ENCODE results near the gene ATP1A2. TPM values are rescaled to one million over a fixed set of nuclear protein-coding genes. Genes with fewer than 3 reads are reported as not detected.

Gene ATP1A2
- total RNA-seq, 1 experiment from 2014 or later = 0.15 TPM

GRCh38 chr1:160137216-160137862 is 21.8 kb downstream of the ATP1A2 start:
- ATAC-seq (no peak), DNase-seq (ENCODE audit: low read depth, low spot score) (no peak)
- Histone ChIP-seq H3K4me1 (ENCODE audit: control insufficient read depth, insufficient read depth, low read length) (no peaks in the 10 kb centered on the region), H3K9me3 (ENCODE audit: control insufficient read depth, insufficient read depth, low read depth, low read length) (no peaks in the 10 kb centered on the region), H3K4me3 (ENCODE audit: low read depth in 2 of 2, low read length in 2 of 2) (no peak overlapping the region), H3K27me3 (ENCODE audit: control insufficient read depth, insufficient read depth, low read length) (0 out of 2 replicates have a peak, but pooled peaks cover 2% of the 10 kb centered on the region), H3K27ac (ENCODE audit: low read length) (no peak overlapping the region), H3K36me3 (ENCODE audit: control insufficient read depth, insufficient read depth, low read length) (no peaks in the 10 kb centered on the region)
- ChIA-PET POLR2A (no interaction called here), CTCF (no interaction called here)
- no TSS peak for BruUV-seq (replicated peaks)
- in situ Hi-C loops (cut with HindIII; ENCODE audit: low pct_unique_long_range_greater_than_20kb, low sequenced_read_pairs) = no loop called here
- TF ChIP-seq REST (IDR thresholded peaks at IDR 0.05; ENCODE audit: insufficient read depth in 1 of 2, low read depth in 2 of 2, low read length in 1 of 2) (no peak), POLR2AphosphoS5 (IDR thresholded peaks at IDR 0.05; ENCODE audit: low read depth, low read length) (no peak), SIN3A (IDR thresholded peaks at IDR 0.05; ENCODE audit: borderline replicate concordance, insufficient read depth, low read depth, low read length) (no peak), TCF7L2 (IDR thresholded peaks at IDR 0.05; ENCODE audit: low read depth, low read length) (no peak), CTCF (IDR thresholded peaks at IDR 0.05) (no peak)
- intact Hi-C loops (cut with micrococcal nuclease; ENCODE audit: unreplicated experiment) = no loop called here

GRCh38 chr1:160139840-160140239 is 24.3 kb downstream of the ATP1A2 start:
- ATAC-seq = no peak
- in situ Hi-C loops (cut with HindIII; ENCODE audit: low pct_unique_long_range_greater_than_20kb, low sequenced_read_pairs) = no loop called here

More at GRCh38 chr1:160139840-160140239, 24.3 kb downstream of the ATP1A2 start:
- H3K4me1 ChIP-seq (ENCODE audit: control insufficient read depth, insufficient read depth, low read length) = no peaks in the 10 kb centered on the region
- H3K9me3 ChIP-seq (ENCODE audit: control insufficient read depth, insufficient read depth, low read depth, low read length) = no peaks in the 10 kb centered on the region
- CTCF ChIA-PET = no interaction called here
- no peak for DNase-seq (ENCODE audit: low read depth, low spot score)
- H3K27me3 ChIP-seq (ENCODE audit: control insufficient read depth, insufficient read depth, low read length) = peaks cover 5% of the 10 kb centered on the region
- no peak overlapping the region for H3K27ac ChIP-seq (ENCODE audit: low read length)
- intact Hi-C loops (cut with micrococcal nuclease; ENCODE audit: unreplicated experiment) = no loop called here
- no peak overlapping the region for H3K4me3 ChIP-seq (ENCODE audit: low read depth in 2 of 2, low read length in 2 of 2)
- no peak for TF ChIP-seq CTCF (IDR thresholded peaks at IDR 0.05)
- no peak for TF ChIP-seq REST (IDR thresholded peaks at IDR 0.05; ENCODE audit: insufficient read depth in 1 of 2, low read depth in 2 of 2, low read length in 1 of 2)
- no peak for TF ChIP-seq TCF7L2 (IDR thresholded peaks at IDR 0.05; ENCODE audit: low read depth, low read length)
- no peak for TF ChIP-seq POLR2AphosphoS5 (IDR thresholded peaks at IDR 0.05; ENCODE audit: low read depth, low read length)
- TF ChIP-seq SIN3A (IDR thresholded peaks at IDR 0.05; ENCODE audit: borderline replicate concordance, insufficient read depth, low read depth, low read length) = no peak
- no TSS peak for BruUV-seq (replicated peaks)
- no peaks in the 10 kb centered on the region for H3K36me3 ChIP-seq (ENCODE audit: control insufficient read depth, insufficient read depth, low read length)
- POLR2A ChIA-PET = no interaction called here

Measured in Panc1 (cell line).